SKM-1 treated with dmso at 0.1 percent for 144 hours (cell line): ENCODE data around the gene ZFYVE16.
A peak's percentile ranks its signal among the peaks of the same experiment; 100 is the strongest.
"Not testable (repeated sequence)": the region's sequence is repeated elsewhere in the genome, so short reads cannot be mapped to it uniquely, and the experiment has no call there.

ENCODE experiments used
- DNase-seq: peaks from one replicate; lab custom pipeline; 2025; ENCODE audit not compliant: unreplicated experiment; lab: John Stamatoyannopoulos, UW

Gene ZFYVE16

DNA sequence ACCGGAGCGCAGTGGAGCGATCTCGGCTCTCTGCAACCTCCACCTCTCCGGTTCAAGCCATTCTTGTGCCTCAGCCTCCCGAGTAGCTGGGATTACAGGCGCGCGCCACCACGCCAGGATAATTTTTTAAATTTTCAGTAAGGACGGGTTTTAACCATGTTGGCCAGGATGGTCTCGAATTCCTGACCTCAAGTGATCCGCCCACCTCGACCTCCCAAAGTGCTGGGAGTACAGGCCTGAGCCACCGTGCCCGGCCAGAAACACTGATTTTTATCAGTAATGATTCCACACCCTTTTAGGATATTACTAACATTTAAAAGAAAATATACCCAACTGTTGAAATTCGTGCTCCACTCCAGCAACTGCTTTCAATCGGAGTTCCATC, 79.6 kb downstream of the ZFYVE16 start:
- no peak for DNase-seq

DNA sequence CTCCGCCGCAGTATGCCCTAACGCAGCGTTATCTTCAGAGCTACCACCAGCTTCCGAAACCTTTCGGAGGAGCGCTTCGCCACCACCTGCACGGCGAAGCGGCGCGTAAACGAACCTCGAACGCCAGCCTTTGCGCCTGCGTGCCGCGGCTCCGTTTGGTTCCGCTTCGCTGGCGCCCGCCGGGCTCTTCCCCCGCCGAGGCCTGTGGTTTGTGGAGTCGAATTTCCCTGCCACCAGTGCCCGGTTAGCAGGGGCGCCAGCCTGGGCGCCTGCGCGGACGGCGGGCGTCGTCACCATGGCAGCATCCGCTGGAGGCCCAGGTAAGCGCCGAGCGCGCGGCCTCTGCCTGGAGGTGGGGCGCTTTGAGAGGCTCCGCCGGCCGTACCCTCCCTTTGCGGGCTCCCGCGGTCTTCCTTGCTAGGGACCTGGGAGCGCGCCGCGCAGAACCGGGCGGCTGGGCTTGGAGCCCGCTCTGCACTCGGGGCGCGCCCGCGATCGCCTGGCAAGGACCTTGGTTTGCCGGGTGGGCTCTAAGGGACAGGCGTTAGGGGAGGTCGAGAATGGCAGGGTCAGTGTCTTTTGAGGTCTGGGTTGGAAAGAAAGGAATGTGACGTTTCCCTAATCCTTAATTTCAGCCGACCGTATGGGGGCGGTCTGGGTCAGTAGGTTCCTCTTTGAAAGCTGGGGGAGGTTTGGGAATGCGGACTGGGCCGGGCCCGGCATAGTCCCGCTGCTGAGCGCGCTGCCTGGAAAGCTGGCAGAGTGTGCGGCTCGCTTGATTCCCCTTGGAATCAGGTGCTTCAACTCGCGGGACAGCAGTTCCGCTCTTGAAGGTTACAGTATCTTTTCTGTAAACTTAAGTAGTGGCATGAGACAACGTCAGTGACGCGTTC, 80.2 kb downstream of the ZFYVE16 start, which contains the start of gene FAM151B:
Gene FAM151B (plus strand): TSS at position 272 of the 893 bp plus-strand sequence. CDS start 24 bp downstream, at position 296.
- DNase-seq: peak; percentile 84

GRCh38 chr5:80491296-80491695, 83.4 kb downstream of the ZFYVE16 start:
- DNase-seq: no peak

DNA sequence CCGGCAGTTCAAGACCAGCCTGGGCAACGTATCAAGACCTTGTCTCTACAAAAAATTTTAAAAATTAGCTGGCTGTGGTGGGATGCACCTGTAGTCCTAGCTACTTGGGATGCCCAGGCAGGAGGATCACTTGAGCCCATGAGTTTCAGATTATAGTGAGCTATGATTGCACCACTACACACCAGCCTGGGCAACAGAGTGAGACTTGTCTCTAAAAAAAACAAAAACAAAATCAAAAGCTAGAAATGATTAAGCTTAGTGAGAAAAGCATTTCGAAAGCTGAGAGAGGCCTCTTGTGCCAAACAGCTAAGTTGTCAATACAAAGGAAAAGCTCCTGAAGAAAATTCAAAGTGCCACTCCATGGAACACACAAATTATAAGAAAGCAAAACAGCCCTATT, 84.9 kb downstream of the ZFYVE16 start:
- DNase-seq: no peak

GRCh38 chr5:80493443-80493842, 85.6 kb downstream of the ZFYVE16 start:
- DNase-seq: not testable (repeated sequence)

DNA sequence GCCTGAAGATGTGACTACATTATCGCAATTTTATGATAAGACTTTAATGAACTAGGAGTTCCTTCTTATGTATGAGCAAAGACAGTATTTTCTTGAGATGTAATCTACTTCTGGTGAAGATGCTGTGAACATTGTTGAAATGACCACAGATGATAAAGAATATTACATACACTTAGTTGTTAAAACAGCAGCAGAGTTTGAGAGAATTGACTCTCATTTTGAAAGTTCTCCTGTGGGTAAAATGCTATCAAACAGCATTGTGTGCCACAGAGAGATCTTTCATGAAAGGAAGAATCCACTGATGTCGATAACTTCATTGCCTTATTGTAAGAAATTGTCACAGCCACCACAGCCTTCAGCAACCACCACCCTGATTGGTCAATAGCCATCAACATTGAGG, 88.0 kb downstream of the ZFYVE16 start:
- DNase-seq: no peak

- peak; percentile 74 for DNase-seq
Measured at GRCh38 chr5:80502800-80503199, 94.9 kb downstream of the ZFYVE16 start.

GRCh38 chr5:80503641-80504040, 95.8 kb downstream of the ZFYVE16 start:
- DNase-seq: peak; percentile 95

- no peak for DNase-seq
Measured at GRCh38 chr5:80504833-80505232, 97.0 kb downstream of the ZFYVE16 start.

DNA sequence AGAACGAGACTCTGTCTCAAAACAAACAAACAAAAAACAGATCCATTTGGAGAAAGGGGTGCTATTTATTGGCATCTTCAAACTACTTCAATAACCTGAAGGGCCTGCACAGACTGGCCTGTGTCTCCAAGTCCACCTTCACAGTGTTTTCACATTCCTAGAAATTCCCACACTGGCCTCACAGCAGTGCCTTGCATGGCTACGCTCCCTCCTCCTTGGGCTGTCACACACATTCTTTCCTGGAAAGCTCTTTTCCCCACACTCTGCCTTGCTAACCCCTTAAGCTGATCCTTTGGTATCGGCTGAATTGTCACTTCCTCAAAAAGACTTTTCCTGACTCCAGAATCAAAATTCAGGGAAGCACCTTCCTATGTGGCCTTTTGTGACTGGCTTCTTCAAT, 99.8 kb downstream of the ZFYVE16 start:
- no peak for DNase-seq

DNA sequence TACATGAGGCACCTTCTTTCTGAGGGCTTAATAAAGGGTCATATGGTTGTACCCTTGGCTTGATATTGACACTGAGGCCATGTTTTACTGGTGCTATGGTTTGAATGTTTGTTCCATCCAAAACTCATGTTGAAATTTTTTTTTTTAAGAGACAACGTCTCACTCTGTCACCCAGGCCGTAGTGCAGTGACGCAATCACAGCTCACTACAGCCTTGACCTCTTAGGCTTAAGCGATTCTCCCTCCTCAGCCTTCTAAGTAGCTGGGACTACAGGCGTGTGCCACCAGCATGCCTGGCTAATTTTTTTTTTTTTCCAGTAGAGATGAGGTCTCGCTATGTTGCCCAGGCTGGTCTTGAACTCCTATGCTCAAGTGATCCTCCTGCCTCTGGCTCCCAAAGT, 101.0 kb downstream of the ZFYVE16 start:
- DNase-seq: no peak

GRCh38 chr5:80509362-80509761, 101.5 kb downstream of the ZFYVE16 start:
- no peak for DNase-seq

GRCh38 chr5:80516826-80517225, 109.0 kb downstream of the ZFYVE16 start:
- DNase-seq: no peak
